ENCODE results near the gene TIMM21. TPM values are rescaled to one million over a fixed set of nuclear protein-coding genes. Genes with fewer than 3 reads are reported as not detected.

TIMM21 gene
- total RNA-seq, 1 experiment from 2014 or later = 46.0 TPM

- Histone ChIP-seq H2BK5ac (ENCODE audit: insufficient read length, low read length) (no peak overlapping the region), H3K79me1 (ENCODE audit: insufficient read depth, low read depth, low read length, poor library complexity, severe bottlenecking) (no peaks in the 10 kb centered on the region), H2BK15ac (ENCODE audit: low read depth, low read length) (no peak overlapping the region), H2BK12ac (ENCODE audit: insufficient read length, low read depth, low read length) (no peak overlapping the region), H3K9me3 (ENCODE audit: control insufficient read depth, low read depth, low read length) (no peaks in the 10 kb centered on the region), H3K23me2 (ENCODE audit: insufficient read length, low read depth, low read length, poor library complexity, severe bottlenecking) (no peaks in the 10 kb centered on the region), H3K14ac (ENCODE audit: insufficient read depth, low read length) (no peak overlapping the region), H2AK5ac (ENCODE audit: insufficient read length, low read length) (no peak overlapping the region), H3K27me3 (ENCODE audit: insufficient read depth, low read length) (no peaks in the 10 kb centered on the region), H3K18ac (ENCODE audit: insufficient read length, low read depth, low read length) (no peak overlapping the region), H2AFZ (ENCODE audit: low read length) (no peak overlapping the region), H4K91ac (ENCODE audit: insufficient read length, low read depth, low read length) (no peak overlapping the region), H3K27ac (ENCODE audit: insufficient read length, low read depth, low read length) (no peak overlapping the region), H2BK20ac (ENCODE audit: low read depth, low read length, poor library complexity, severe bottlenecking) (no peak overlapping the region), H3K9ac (ENCODE audit: extremely low read depth, insufficient read length, low read length) (no peak overlapping the region), H3K4me1 (ENCODE audit: insufficient read depth, low read length) (no peaks in the 10 kb centered on the region; the same call in 1 of the 2 replicates), H3K4ac (ENCODE audit: low read depth, low read length) (no peak overlapping the region), H4K20me1 (ENCODE audit: control insufficient read depth, insufficient read depth, insufficient read length) (no peaks in the 10 kb centered on the region), H2BK120ac (ENCODE audit: low read depth, low read length, poor library complexity, severe bottlenecking) (no peak overlapping the region), H3K4me2 (ENCODE audit: insufficient read depth, insufficient read length, low read length) (no peak overlapping the region), H3K23ac (ENCODE audit: insufficient read length, low read depth, low read length) (no peak overlapping the region), H3K56ac (ENCODE audit: insufficient read length, low read depth, low read length) (no peak overlapping the region), H3K79me2 (ENCODE audit: insufficient read depth, low read length) (no peaks in the 10 kb centered on the region), H4K5ac (ENCODE audit: insufficient read length, low read depth, low read length) (no peak overlapping the region), H4K8ac (replicated peaks; ENCODE audit: insufficient read length, low read depth, low read length) (no peak overlapping the region), H3T11ph (ENCODE audit: low read length) (no peak overlapping the region)
- Mint-ChIP-seq H3K4me3 (no peak overlapping the region), H3K9me3 (peaks cover 0 to 4% of the 10 kb centered on the region in 2 experiments; a peak in 1 of 5 replicates), H3K4me1 (peaks cover 13 to 14% of the 10 kb centered on the region in 2 experiments), H3K27ac (peak overlapping the region in 1 of 3 experiments; percentile 47; a peak in 2 of 7 replicates), H3K36me3 (ENCODE audit: insufficient read depth in 1 of 3, low read depth in 3 of 3) (peaks cover 0 to 4% (median 2%) of the 10 kb centered on the region in 3 experiments; a peak in 2 of 7 replicates), H3K27me3 (ENCODE audit: low read depth) (peaks cover 11% of the 10 kb centered on the region)
- no peak for DNase-seq
- no CpG with 5 or more reads among the region's 10 CpGs for WGBS (ENCODE audit: extremely low coverage, insufficient read length, low lambda C conversion rate)
- TF ChIP-seq, protein P1, sequence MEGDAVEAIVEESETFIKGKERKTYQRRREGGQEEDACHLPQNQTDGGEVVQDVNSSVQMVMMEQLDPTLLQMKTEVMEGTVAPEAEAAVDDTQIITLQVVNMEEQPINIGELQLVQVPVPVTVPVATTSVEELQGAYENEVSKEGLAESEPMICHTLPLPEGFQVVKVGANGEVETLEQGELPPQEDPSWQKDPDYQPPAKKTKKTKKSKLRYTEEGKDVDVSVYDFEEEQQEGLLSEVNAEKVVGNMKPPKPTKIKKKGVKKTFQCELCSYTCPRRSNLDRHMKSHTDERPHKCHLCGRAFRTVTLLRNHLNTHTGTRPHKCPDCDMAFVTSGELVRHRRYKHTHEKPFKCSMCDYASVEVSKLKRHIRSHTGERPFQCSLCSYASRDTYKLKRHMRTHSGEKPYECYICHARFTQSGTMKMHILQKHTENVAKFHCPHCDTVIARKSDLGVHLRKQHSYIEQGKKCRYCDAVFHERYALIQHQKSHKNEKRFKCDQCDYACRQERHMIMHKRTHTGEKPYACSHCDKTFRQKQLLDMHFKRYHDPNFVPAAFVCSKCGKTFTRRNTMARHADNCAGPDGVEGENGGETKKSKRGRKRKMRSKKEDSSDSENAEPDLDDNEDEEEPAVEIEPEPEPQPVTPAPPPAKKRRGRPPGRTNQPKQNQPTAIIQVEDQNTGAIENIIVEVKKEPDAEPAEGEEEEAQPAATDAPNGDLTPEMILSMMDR (conservative IDR thresholded peaks at IDR 0.05) = no peak
Measured at GRCh38 chr18:74179623-74180199, 31.4 kb downstream of the TIMM21 start.
